ENCODE results near the gene ANKRD63. TPM values are rescaled to one million over a fixed set of nuclear protein-coding genes. Genes with fewer than 3 reads are reported as not detected.

The ANKRD63 gene, protein sequence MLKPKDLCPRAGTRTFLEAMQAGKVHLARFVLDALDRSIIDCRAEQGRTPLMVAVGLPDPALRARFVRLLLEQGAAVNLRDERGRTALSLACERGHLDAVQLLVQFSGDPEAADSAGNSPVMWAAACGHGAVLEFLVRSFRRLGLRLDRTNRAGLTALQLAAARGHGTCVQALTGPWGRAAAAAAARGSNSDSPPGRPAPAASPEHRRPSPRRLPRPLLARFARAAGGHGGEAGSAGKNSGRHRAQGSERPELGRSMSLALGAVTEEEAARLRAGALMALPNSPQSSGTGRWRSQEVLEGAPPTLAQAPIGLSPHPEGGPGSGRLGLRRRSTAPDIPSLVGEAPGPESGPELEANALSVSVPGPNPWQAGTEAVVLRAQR
- under 1 TPM in 1 of 2 experiments, not detected in 1; 0.37 TPM for total RNA-seq

DNA sequence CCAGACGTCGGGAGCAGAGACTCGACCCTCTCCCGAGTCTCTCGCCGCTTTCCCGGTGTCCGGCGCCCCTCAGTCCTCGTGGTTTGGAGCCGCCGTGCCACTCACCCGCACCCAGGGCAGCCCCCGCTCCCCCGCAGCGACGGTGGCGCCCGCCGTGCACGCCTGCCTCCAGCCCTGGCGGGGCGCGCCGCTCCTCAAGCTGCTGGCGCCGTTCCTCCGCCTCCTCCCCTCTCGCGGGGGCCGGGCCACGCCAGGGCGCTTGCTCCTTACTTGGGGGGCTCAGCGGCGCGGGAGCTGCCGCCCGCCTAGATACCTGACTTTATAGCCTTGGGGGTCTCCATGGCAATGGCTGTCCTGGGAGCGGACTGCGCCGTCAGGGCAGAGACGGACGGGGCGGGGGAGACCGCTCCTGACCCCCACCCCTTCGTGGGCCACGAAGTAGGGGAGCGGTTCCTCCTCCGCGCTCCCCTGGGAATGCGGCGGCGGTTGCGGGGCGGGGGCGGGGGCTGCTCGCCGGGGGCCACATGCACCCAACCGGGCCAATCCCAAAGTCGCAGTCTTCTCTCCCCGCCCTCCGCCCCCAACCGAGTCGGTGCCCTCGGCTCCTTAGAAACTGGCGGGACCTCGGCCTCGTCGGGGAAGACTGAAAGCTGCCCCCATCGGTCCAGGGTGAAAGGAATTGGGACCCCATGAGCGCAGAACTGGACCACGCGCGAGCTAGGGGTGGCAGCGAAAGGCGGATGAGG is at the start of gene ANKRD63:
Gene ANKRD63 (minus strand): TSS at position 196 of the 746 bp plus-strand sequence. CDS start 478 bp downstream, outside the sequence.
- Mint-ChIP-seq H3K4me3 (peak within 1 kb of the TSS; percentile 61), H3K27me3 (ENCODE audit: low read depth) (peaks cover 43% of the 10 kb centered on the region), H3K4me1 (ENCODE audit: low read depth) (peaks cover 7% of the 10 kb centered on the region), H3K36me3 (ENCODE audit: low read depth) (no peaks in the 10 kb centered on the region), H3K9me3 (ENCODE audit: insufficient read depth) (no peaks in the 10 kb centered on the region), H3K27ac (no peak within 1 kb of the TSS)
- peak; percentile 68 for ATAC-seq
- ChIA-PET POLR2A (interaction anchor here (1.0 to 1.7 kb wide), 2 partner anchors 25 to 54 kb away, joined by 4 to 7 read pairs; partner anchors contain the start of gene PLCB2), CTCF (interaction anchor here (0.8 to 6.6 kb wide), 9 partner anchors 9 to 55 kb away, joined by 3 to 49 read pairs (median 4); partner anchors contain the start of gene PLCB2)
- DNase-seq, result peak; percentile 49

DNA sequence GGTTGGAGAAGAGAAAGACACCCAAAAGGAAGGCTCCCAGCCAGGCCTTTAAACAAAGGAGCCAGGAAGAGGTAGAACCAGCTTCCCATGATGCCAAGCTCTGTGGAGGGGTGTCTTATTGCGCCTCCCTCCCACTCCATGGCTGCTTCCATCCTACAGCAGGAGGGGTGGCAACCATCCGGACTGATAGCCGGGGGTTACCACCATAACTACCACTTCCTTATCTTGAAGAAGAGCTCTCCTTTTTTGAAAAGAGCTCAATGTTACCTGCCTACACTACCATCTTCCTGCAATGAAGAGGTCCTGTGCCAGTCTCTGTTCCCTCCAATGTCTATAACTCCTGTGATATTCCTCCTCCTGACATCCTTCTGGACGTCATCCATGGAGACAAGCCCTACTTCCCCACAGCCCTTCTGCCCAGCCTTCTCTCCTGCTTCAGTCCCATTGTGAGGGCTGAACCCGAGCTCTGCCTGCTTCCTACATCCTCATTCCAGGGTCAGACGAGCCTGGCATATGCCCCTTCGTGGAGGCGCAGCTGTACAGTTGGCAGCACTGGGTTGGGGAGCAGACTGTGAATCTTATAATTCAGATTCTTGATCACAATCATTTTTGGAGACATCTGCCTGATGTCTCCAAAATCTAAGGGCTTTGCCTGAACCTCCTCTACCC is 49.4 kb upstream of the ANKRD63 start:
- peaks cover 32% of the 10 kb centered on the region for H3K4me1 Mint-ChIP-seq (ENCODE audit: low read depth)
- POLR2A ChIA-PET, result interaction anchor here (0.5 to 1.0 kb wide), 2 partner anchors 9 to 25 kb away, joined by 3 read pairs; partner anchors contain the start of gene PLCB2

DNA sequence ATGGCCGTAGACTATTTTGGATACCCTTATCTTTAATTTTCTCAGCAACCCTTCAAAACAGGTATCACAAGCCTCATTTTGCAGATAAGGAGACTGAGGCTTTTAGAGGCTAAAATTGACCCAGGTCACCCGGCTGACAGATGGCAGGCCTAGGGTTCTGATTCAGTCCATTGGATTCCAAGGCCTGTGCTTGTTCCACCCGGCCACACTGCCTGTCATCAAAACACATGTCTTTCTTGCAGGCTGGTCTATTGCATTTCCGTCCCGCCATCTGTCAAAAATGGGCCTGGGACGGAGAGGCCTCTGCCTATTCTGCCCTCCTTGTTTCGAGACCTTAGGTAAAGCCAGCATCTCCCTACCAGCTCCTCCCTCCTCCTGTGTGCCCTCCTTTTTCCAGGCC is 48.8 kb upstream of the ANKRD63 start:
- ATAC-seq, result no peak
- Mint-ChIP-seq H3K9me3 (ENCODE audit: insufficient read depth) (no peaks in the 10 kb centered on the region), H3K27me3 (ENCODE audit: low read depth) (no peaks in the 10 kb centered on the region), H3K27ac (no peak overlapping the region), H3K4me3 (no peak overlapping the region), H3K36me3 (ENCODE audit: low read depth) (peaks cover under 1% of the 10 kb centered on the region), H3K4me1 (ENCODE audit: low read depth) (peaks cover 32% of the 10 kb centered on the region)
- DNase-seq, result no peak
- ChIA-PET POLR2A (interaction anchor here (0.5 to 1.0 kb wide), 2 partner anchors 9 to 24 kb away, joined by 3 read pairs; partner anchors contain the start of gene PLCB2), CTCF (interaction anchor here (1.0 to 2.9 kb wide), 7 partner anchors 10 to 114 kb away, joined by 3 to 24 read pairs (median 8); partner anchors contain the start of genes INAFM2 and PLCB2)

More for the DNA sequence above, 49.4 kb upstream of the ANKRD63 start:
- Mint-ChIP-seq H3K27ac (no peak overlapping the region), H3K27me3 (ENCODE audit: low read depth) (no peaks in the 10 kb centered on the region), H3K36me3 (ENCODE audit: low read depth) (no peaks in the 10 kb centered on the region), H3K4me3 (no peak overlapping the region), H3K9me3 (ENCODE audit: insufficient read depth) (no peaks in the 10 kb centered on the region)
- ATAC-seq, result no peak
- DNase-seq, result no peak
- CTCF ChIA-PET, result interaction anchor here (0.6 to 2.9 kb wide), 9 partner anchors 11 to 286 kb away, joined by 3 to 24 read pairs (median 5); partner anchors contain the start of genes INAFM2 and PLCB2

DNA sequence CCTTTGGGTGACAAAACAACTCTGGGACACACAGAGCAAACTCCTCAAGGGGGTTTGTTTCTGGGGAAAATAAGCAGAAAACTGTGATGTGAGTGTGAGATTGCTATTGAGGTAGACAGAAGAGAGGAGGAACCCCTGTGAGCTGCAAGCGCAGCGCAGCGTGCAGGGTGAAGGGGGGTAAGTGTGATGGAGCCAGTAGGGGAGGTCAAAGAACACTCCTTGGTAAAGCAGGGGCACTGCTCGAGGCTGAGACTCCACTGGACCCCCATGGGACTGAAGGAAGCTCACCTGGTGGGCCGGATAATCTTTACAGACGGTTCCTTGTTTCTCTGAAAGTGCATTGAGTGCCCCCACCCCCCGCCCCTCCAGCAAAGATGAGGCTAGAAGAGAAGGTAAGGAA is 48.2 kb upstream of the ANKRD63 start:
- ChIA-PET CTCF (interaction anchor here (1.7 to 2.9 kb wide), 4 partner anchors 10 to 52 kb away, joined by 8 to 24 read pairs (median 14); partner anchors contain the start of genes INAFM2 and PLCB2), POLR2A (no interaction called here)
- H3K4me1 Mint-ChIP-seq (ENCODE audit: low read depth), result peaks cover 32% of the 10 kb centered on the region
- H3K4me3 Mint-ChIP-seq, result no peak overlapping the region
- H3K9me3 Mint-ChIP-seq (ENCODE audit: insufficient read depth), result no peaks in the 10 kb centered on the region
- peaks cover 2% of the 10 kb centered on the region for H3K36me3 Mint-ChIP-seq (ENCODE audit: low read depth)
- H3K27ac Mint-ChIP-seq, result no peak overlapping the region
- DNase-seq (no peak), ATAC-seq (no peak)
- no peaks in the 10 kb centered on the region for H3K27me3 Mint-ChIP-seq (ENCODE audit: low read depth)

DNA sequence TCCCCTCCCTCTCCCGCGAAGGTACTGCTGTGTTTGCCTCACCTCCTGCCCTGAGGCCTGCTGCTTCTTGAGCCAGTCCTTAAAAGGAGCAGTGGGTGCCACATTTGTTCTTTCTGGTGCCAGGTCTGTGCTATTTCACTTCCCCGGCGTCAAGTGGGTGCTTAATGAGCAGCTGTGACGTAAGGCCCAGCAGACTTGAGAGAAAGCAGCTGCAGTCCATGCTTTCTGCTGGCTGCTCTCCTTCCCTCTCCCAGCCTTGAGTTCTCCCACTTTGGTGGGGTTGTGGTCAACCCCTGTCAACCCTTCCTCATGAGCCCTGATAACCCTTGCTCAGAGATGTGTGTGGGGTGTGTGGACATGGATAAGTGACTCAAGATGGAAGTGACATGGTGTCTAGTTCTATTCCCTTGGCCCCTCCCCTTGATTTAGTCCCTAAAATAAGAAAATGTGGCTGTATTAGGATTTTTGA is 47.5 kb upstream of the ANKRD63 start:
- POLR2A ChIA-PET, result no interaction called here
- H3K27me3 Mint-ChIP-seq (ENCODE audit: low read depth), result no peaks in the 10 kb centered on the region

DNA sequence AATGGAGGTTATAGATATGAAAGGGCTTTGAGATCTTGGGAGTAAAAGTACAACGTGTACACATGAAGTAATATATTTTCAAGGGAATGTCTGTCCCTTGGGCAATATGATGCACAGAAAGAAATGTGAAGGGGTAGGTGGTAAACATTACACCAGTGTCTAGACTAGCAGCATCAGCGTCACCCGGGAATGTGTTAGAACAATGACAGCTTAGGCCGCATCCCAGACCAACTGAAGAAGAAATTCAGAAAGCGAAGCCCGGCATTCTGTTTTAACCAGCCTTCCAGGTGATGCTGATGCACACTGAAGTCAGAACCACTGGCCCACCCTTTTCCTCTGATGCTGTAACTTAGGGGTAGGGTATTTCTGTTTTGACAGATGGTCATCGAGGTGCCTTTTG is 46.9 kb upstream of the ANKRD63 start:
- ATAC-seq (no peak), DNase-seq (no peak)
- Mint-ChIP-seq H3K27me3 (ENCODE audit: low read depth) (peaks cover 3% of the 10 kb centered on the region), H3K36me3 (ENCODE audit: low read depth) (peaks cover 7% of the 10 kb centered on the region), H3K4me3 (no peak overlapping the region), H3K27ac (no peak overlapping the region), H3K4me1 (ENCODE audit: low read depth) (peaks cover 37% of the 10 kb centered on the region), H3K9me3 (ENCODE audit: insufficient read depth) (no peaks in the 10 kb centered on the region)
- ChIA-PET CTCF (interaction anchor here (1.1 to 6.5 kb wide), 4 partner anchors 9 to 56 kb away, joined by 3 to 129 read pairs (median 6); partner anchors contain the start of genes CCDC9B and PLCB2), POLR2A (no interaction called here)

More for the DNA sequence above, 47.5 kb upstream of the ANKRD63 start:
- Mint-ChIP-seq H3K9me3 (ENCODE audit: insufficient read depth) (no peaks in the 10 kb centered on the region), H3K4me3 (no peak overlapping the region), H3K4me1 (ENCODE audit: low read depth) (peaks cover 33% of the 10 kb centered on the region), H3K27ac (no peak overlapping the region), H3K36me3 (ENCODE audit: low read depth) (peaks cover 2% of the 10 kb centered on the region)
- no peak for ATAC-seq
- CTCF ChIA-PET, result interaction anchor here (1.1 to 6.5 kb wide), 5 partner anchors 8 to 57 kb away, joined by 3 to 129 read pairs (median 9); partner anchors contain the start of genes CCDC9B and PLCB2
- DNase-seq, result no peak

DNA sequence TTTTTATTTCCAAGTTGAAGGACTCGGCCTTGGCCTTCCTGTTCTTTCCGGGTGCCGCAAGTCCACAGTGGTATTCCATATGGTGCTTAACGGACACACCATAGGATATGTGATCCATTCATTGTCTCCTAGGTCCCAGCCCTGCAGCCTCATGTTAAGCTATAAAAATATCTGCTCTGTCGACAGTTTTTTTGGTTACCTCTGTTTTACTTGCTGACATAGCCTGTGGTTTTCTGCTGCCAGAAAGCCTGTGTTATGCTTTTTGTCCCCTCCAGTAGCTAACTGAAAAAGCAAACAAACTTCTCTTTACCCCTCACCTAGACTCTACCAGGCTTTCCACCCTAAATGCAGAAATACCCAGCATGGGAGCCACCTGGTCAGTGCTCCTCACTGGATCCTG is 45.9 kb upstream of the ANKRD63 start:
- Mint-ChIP-seq H3K4me1 (ENCODE audit: low read depth) (peaks cover 28% of the 10 kb centered on the region), H3K27ac (no peak overlapping the region)

DNA sequence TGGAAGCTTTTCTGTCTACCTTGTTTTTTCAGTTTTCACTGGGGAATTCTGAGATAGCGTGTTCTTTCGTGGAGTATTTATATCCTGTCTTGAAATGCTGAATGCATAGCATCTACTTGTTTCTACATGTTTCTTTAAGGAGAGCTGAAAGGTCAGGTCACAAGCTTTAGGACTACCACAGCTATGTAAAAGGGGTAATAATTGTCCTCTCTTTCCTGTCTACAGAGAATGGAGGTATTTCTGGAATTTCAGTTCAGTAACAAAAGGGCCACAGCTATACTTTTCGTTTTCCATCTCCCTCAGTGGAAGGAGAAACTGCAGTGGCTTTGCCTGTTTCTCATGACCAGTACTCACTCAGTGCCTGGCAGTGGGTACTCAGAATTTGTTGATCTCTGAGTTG is 45.3 kb upstream of the ANKRD63 start:
- Mint-ChIP-seq H3K36me3 (ENCODE audit: low read depth) (peaks cover 7% of the 10 kb centered on the region), H3K4me1 (ENCODE audit: low read depth) (peaks cover 25% of the 10 kb centered on the region), H3K4me3 (no peak overlapping the region), H3K27me3 (ENCODE audit: low read depth) (peaks cover 3% of the 10 kb centered on the region), H3K9me3 (ENCODE audit: insufficient read depth) (no peaks in the 10 kb centered on the region), H3K27ac (no peak overlapping the region)
- ChIA-PET POLR2A (interaction anchor here (1.5 to 2.1 kb wide), 2 partner anchors 20 to 241 kb away, joined by 5 read pairs; partner anchors contain the start of genes PLCB2 and RPUSD2), CTCF (interaction anchor here (0.9 to 6.5 kb wide), 9 partner anchors 7 to 94 kb away, joined by 3 to 129 read pairs (median 9); partner anchors contain the start of genes CCDC9B and PLCB2)
- DNase-seq, result no peak
- ATAC-seq, result no peak

More for the DNA sequence above, 45.9 kb upstream of the ANKRD63 start:
- H3K4me3 Mint-ChIP-seq, result no peak overlapping the region
- POLR2A ChIA-PET, result interaction anchor here (0.7 to 1.5 kb wide), 2 partner anchors 21 to 29 kb away, joined by 3 to 5 read pairs; partner anchors contain the start of gene PLCB2
- CTCF ChIA-PET, result interaction anchor here (0.9 to 6.5 kb wide), 9 partner anchors 8 to 94 kb away, joined by 3 to 129 read pairs (median 9); partner anchors contain the start of genes CCDC9B and PLCB2
- H3K36me3 Mint-ChIP-seq (ENCODE audit: low read depth), result peaks cover 7% of the 10 kb centered on the region
- ATAC-seq (no peak), DNase-seq (no peak)
- H3K9me3 Mint-ChIP-seq (ENCODE audit: insufficient read depth), result no peaks in the 10 kb centered on the region
- H3K27me3 Mint-ChIP-seq (ENCODE audit: low read depth), result peaks cover 3% of the 10 kb centered on the region

DNA sequence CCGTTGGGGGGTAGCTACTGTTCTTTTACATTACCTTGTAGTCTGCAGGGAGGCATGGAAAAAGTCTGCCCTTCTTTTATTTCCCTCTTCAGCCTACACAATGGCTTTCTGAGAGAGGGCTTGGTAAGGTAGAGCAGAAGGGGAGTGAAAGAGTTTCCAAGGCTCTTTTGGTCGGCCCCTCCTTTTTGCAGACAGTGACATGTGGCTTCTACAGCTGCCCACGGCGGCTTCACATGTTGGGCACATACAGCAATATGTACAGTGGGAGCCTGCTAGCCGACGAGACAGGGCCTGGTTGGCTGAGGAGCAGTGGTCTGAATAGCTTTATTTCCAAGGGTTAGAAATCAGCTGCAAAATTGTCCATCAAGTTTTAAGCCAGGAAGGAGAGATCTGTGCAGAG is 44.6 kb upstream of the ANKRD63 start:
- H3K36me3 Mint-ChIP-seq (ENCODE audit: low read depth), result peaks cover 7% of the 10 kb centered on the region
- ATAC-seq (no peak), DNase-seq (no peak)
- POLR2A ChIA-PET, result interaction anchor here (1.0 to 2.1 kb wide), 2 partner anchors 164 to 242 kb away, joined by 3 to 5 read pairs; partner anchors contain the start of gene RPUSD2
- H3K4me1 Mint-ChIP-seq (ENCODE audit: low read depth), result peaks cover 28% of the 10 kb centered on the region
- no peak overlapping the region for H3K27ac Mint-ChIP-seq
- H3K9me3 Mint-ChIP-seq (ENCODE audit: insufficient read depth), result no peaks in the 10 kb centered on the region
- H3K27me3 Mint-ChIP-seq (ENCODE audit: low read depth), result peaks cover 3% of the 10 kb centered on the region
- CTCF ChIA-PET, result interaction anchor here (1.2 to 6.5 kb wide), 8 partner anchors 11 to 96 kb away, joined by 3 to 129 read pairs (median 8); partner anchors contain the start of genes CCDC9B and PLCB2
- no peak overlapping the region for H3K4me3 Mint-ChIP-seq

DNA sequence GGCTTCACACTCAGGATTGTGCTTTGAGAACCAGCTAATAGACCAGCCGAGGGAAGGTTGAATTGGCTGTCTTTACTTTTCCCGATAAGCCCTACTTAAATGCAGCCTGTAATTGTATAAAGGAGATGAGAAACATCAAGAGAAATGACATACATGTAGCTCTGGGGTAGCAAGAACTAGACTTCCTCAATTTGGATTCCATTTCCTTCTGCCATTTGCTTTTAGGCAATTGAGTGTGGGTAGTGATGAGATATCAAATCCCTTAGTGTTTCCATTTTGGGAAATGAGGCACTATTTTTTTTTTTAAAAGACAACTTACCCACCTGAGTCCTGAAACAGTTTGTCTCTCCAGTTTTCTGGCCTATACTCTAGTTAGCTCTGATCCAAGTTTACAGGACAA is 42.8 kb upstream of the ANKRD63 start:
- no peaks in the 10 kb centered on the region for H3K9me3 Mint-ChIP-seq (ENCODE audit: insufficient read depth)
- peaks cover 7% of the 10 kb centered on the region for H3K36me3 Mint-ChIP-seq (ENCODE audit: low read depth)
- CTCF ChIA-PET, result interaction anchor here (0.8 to 6.5 kb wide), 10 partner anchors 9 to 286 kb away, joined by 3 to 129 read pairs (median 9); partner anchors contain the start of genes CCDC9B and PLCB2
- no peak for DNase-seq
- no peak overlapping the region for H3K4me3 Mint-ChIP-seq
- peaks cover 37% of the 10 kb centered on the region for H3K4me1 Mint-ChIP-seq (ENCODE audit: low read depth)
- POLR2A ChIA-PET, result interaction anchor here (1.7 kb wide), 1 partner anchor 12 kb away, joined by 5 read pairs; no protein-coding TSS in a partner anchor
- no peak for ATAC-seq
- no peak overlapping the region for H3K27ac Mint-ChIP-seq
- H3K27me3 Mint-ChIP-seq (ENCODE audit: low read depth), result peaks cover 3% of the 10 kb centered on the region
